ENCODE data around the gene JAKMIP1.

Gene JAKMIP1

GRCh38 chr4:6150046-6150735 lies 50.2 kb downstream of the JAKMIP1 start:
- Histone ChIP-seq H3K36me3 (ENCODE audit: control insufficient read depth, insufficient read depth, low read length) (no peaks in the 10 kb centered on the region), H2AFZ (no peak overlapping the region), H3K4me1 (no peaks in the 10 kb centered on the region), H3K9me3 (ENCODE audit: control insufficient read depth, low read length) (no peaks in the 10 kb centered on the region), H3K9ac (no peak overlapping the region), H3K4me2 (ENCODE audit: low read length) (no peak overlapping the region), H3K4me3 (ENCODE audit: low read depth, low read length) (no peak overlapping the region), H3K27ac (no peak overlapping the region), H3K79me2 (no peaks in the 10 kb centered on the region), H3K27me3 (ENCODE audit: control insufficient read depth, insufficient read depth, low read length) (no peaks in the 10 kb centered on the region)
- no peak for TF ChIP-seq CTCF (IDR thresholded peaks at IDR 0.05)

GRCh38 chr4:6148506-6149205 lies 51.7 kb downstream of the JAKMIP1 start:
- no peaks in the 10 kb centered on the region for H3K27me3 ChIP-seq (ENCODE audit: control insufficient read depth, insufficient read depth, low read length)
- TF ChIP-seq CTCF (IDR thresholded peaks at IDR 0.05) = no peak
- no peaks in the 10 kb centered on the region for H3K4me1 ChIP-seq

GRCh38 chr4:6147441-6147840 lies 52.9 kb downstream of the JAKMIP1 start:
- H3K9me3 ChIP-seq (ENCODE audit: control insufficient read depth, low read length) = no peaks in the 10 kb centered on the region
- H3K27me3 ChIP-seq (ENCODE audit: control insufficient read depth, insufficient read depth, low read length) = no peaks in the 10 kb centered on the region
- H3K4me3 ChIP-seq (ENCODE audit: low read depth, low read length) = no peak overlapping the region
- no peak overlapping the region for H3K9ac ChIP-seq
- no peaks in the 10 kb centered on the region for H3K79me2 ChIP-seq
- no peaks in the 10 kb centered on the region for H3K4me1 ChIP-seq
- H3K4me2 ChIP-seq (ENCODE audit: low read length) = no peak overlapping the region
- TF ChIP-seq CTCF (IDR thresholded peaks at IDR 0.05) = no peak
- no peaks in the 10 kb centered on the region for H3K36me3 ChIP-seq (ENCODE audit: control insufficient read depth, insufficient read depth, low read length)
- no peak overlapping the region for H2AFZ ChIP-seq
- no peak overlapping the region for H3K27ac ChIP-seq

More at GRCh38 chr4:6148506-6149205, 51.7 kb downstream of the JAKMIP1 start:
- Histone ChIP-seq H2AFZ (no peak overlapping the region), H3K79me2 (no peaks in the 10 kb centered on the region), H3K4me2 (ENCODE audit: low read length) (no peak overlapping the region), H3K4me3 (ENCODE audit: low read depth, low read length) (no peak overlapping the region), H3K27ac (no peak overlapping the region), H3K9ac (no peak overlapping the region), H3K36me3 (ENCODE audit: control insufficient read depth, insufficient read depth, low read length) (no peaks in the 10 kb centered on the region), H3K9me3 (ENCODE audit: control insufficient read depth, low read length) (no peaks in the 10 kb centered on the region)

DNA sequence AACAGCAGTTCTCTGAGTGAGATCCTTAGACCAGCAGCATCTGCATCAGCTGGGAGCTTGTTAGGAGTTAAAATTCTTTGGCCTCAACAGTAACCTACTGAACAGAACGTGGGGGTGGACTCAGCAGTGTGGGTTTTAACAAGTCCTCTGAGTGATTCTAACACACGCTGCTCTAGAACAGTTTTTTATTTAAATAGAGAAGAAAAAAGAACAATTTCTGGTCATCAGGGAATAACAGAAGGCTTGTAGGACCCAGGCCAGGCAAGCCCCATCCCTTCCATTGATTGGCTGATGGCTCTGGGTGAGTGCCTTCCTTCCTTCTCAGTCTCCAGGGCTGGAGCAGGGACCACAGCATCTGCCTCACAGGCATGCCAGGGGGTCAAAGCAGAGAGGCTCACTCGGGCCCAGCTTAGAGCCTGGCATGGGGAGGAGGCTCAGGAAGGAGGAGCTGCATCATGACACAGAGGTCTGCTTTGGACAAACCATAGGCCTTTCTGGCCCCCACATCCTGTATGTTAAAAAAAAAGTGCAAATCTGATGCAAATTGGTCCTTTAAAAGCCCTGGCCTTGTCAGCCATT lies 56.7 kb downstream of the JAKMIP1 start:
- H3K27me3 ChIP-seq (ENCODE audit: control insufficient read depth, insufficient read depth, low read length) = no peaks in the 10 kb centered on the region
- H3K36me3 ChIP-seq (ENCODE audit: control insufficient read depth, insufficient read depth, low read length) = no peaks in the 10 kb centered on the region
- H3K4me3 ChIP-seq (ENCODE audit: low read depth, low read length) = no peak overlapping the region
- no peaks in the 10 kb centered on the region for H3K9me3 ChIP-seq (ENCODE audit: control insufficient read depth, low read length)
- H3K4me2 ChIP-seq (ENCODE audit: low read length) = no peak overlapping the region
- TF ChIP-seq CTCF (IDR thresholded peaks at IDR 0.05) = no peak
- no peaks in the 10 kb centered on the region for H3K79me2 ChIP-seq
- H3K4me1 ChIP-seq = no peaks in the 10 kb centered on the region
- no peak overlapping the region for H3K27ac ChIP-seq
- H2AFZ ChIP-seq = no peak overlapping the region
- H3K9ac ChIP-seq = no peak overlapping the region

Data from parathyroid adenoma (tissue), 2 donors.